Neural progenitor cell (in vitro differentiated cells): Measurements from ENCODE around the gene EPHB2.

Experiments used
- CTCF ChIP-seq: fragments of 200-600 bp; sonication (generic); IDR thresholded peaks from 2 replicates; pipeline ENCODE4 v1.5.1; 2017; ENCODE audit warnings: antibody characterized with exemption, mild to moderate bottlenecking
- EZH2phosphoT487 ChIP-seq: fragments of 200-600 bp; sonication (generic); IDR thresholded peaks from 2 replicates; pipeline ENCODE4 v1.6.1; 2017; ENCODE audit warnings: antibody characterized with exemption

- TF ChIP-seq CTCF = no peak
- no peak for TF ChIP-seq EZH2phosphoT487
Observed at GRCh38 chr1:22841142-22841541, 130.5 kb downstream of the EPHB2 start.
